WTC11 (cell line): Measurements from ENCODE around the gene POLA1.

ENCODE experiments used
- CTCF ChIP-seq: fragments of 200-600 bp; IDR thresholded peaks from 2 replicates; pipeline ENCODE4 v1.8.0; 2022; ENCODE audit warnings: antibody characterized with exemption
- ESRRA ChIP-seq: sonication (generic); formaldehyde crosslinking; IDR thresholded peaks from 2 replicates; pipeline ENCODE4 v1.8.1; 2022; ENCODE audit warnings: mild to moderate bottlenecking, missing genetic modification reagents, borderline replicate concordance
- NFYB ChIP-seq: sonication (generic); formaldehyde crosslinking; conservative IDR thresholded peaks from 2 replicates; pipeline ENCODE4 v1.8.0; 2022; ENCODE audit warnings: low read depth, missing genetic modification reagents
- SMAD4 ChIP-seq: sonication (generic); formaldehyde crosslinking; IDR thresholded peaks from 2 replicates; pipeline ENCODE4 v1.8.0; 2022; ENCODE audit warnings: mild to moderate bottlenecking, missing genetic modification reagents
- TEAD4 ChIP-seq: sonication (generic); formaldehyde crosslinking; IDR thresholded peaks from 2 replicates; pipeline ENCODE4 v1.8.0; 2022; ENCODE audit warnings: mild to moderate bottlenecking, missing genetic modification reagents
- USF1 ChIP-seq: sonication (generic); formaldehyde crosslinking; IDR thresholded peaks from 2 replicates; pipeline ENCODE4 v1.8.0; 2022; ENCODE audit warnings: mild to moderate bottlenecking, missing genetic modification reagents
- ZNF281 ChIP-seq: sonication (generic); formaldehyde crosslinking; IDR thresholded peaks from 2 replicates; pipeline ENCODE4 v1.8.0; 2023; ENCODE audit warnings: mild to moderate bottlenecking, missing genetic modification reagents
- ZNF425 ChIP-seq: fragments of 250-450 bp; sonication (Bioruptor Pico); conservative IDR thresholded peaks from 2 replicates; pipeline ENCODE4 v1.9.0; 2021; ENCODE audit warnings: mild to moderate bottlenecking
- ZNF512 ChIP-seq: sonication (generic); formaldehyde crosslinking; IDR thresholded peaks from 2 replicates; pipeline ENCODE4 v1.8.1; 2022; ENCODE audit warnings: missing genetic modification reagents, borderline replicate concordance

GRCh38 chrX:24876530-24877287 lies 183.0 kb downstream of the POLA1 start:
- no peak for TF ChIP-seq ZNF425 (CRISPR knock-in tag)
- TF ChIP-seq NFYB (CRISPR knock-in tag): no peak
- TF ChIP-seq ZNF281 (CRISPR knock-in tag): no peak
- no peak for TF ChIP-seq CTCF
- no peak for TF ChIP-seq ZNF512 (CRISPR knock-in tag)
- no peak for TF ChIP-seq ESRRA
- no peak for TF ChIP-seq TEAD4 (CRISPR knock-in tag)
- no peak for TF ChIP-seq USF1 (CRISPR knock-in tag)
- TF ChIP-seq SMAD4: no peak
